ENCODE results near the gene ZDHHC3. TPM values are rescaled to one million over a fixed set of nuclear protein-coding genes. Genes with fewer than 3 reads are reported as not detected.
A peak's percentile ranks its signal among the peaks of the same experiment; 100 is the strongest.

ZDHHC3 gene
- total and polyA plus RNA-seq, 7 experiments from 2014 or later: 33.7 to 54.0 (median 45.0) TPM

GRCh38 chr3:44903751-44904150 is 72.2 kb downstream of the ZDHHC3 start:
- H3K4me3 ChIP-seq (ENCODE audit: low read length): no peak overlapping the region
- POLR2A ChIA-PET: no interaction called here
- no peak overlapping the region for H3K27ac ChIP-seq (ENCODE audit: low read depth, low read length)
- Mint-ChIP-seq H3K27ac (no peak overlapping the region), H3K4me1 (peaks cover 0 to 6% (median 0%) of the 10 kb centered on the region in 7 donors), H3K36me3 (peaks cover 0 to 4% (median 0%) of the 10 kb centered on the region in 5 donors), H3K4me3 (no peak overlapping the region), H3K9me3 (peaks cover 0 to 15% (median 4%) of the 10 kb centered on the region in 11 donors), H3K27me3 (peaks cover 0 to 43% (median 17%) of the 10 kb centered on the region in 5 donors)
- DNase-seq (no peak), ATAC-seq (no peak)
- no peaks in the 10 kb centered on the region for H3K4me1 ChIP-seq (ENCODE audit: control insufficient read depth in 2 of 2, insufficient read depth in 2 of 2, low read length in 2 of 2)
- H3K36me3 ChIP-seq (ENCODE audit: control insufficient read depth in 2 of 3, insufficient read depth in 3 of 3, low read length in 3 of 3): no peaks in the 10 kb centered on the region
- CTCF ChIA-PET: no interaction called here
- intact Hi-C loops (cut with micrococcal nuclease): no loop called here
- peaks cover 0 to under 1% (median 0%) of the 10 kb centered on the region in 3 experiments for H3K9me3 ChIP-seq (ENCODE audit: control insufficient read depth in 2 of 3, low read length in 3 of 3)
- H3K27me3 ChIP-seq (ENCODE audit: control insufficient read depth in 2 of 2, insufficient read depth in 2 of 2, low read length in 2 of 2): no peaks in the 10 kb centered on the region

- H3K4me3 Mint-ChIP-seq: no peak overlapping the region
- peaks cover 0 to 39% (median 15%) of the 10 kb centered on the region in 5 donors for H3K27me3 Mint-ChIP-seq
- no peak for DNase-seq
- no peak overlapping the region for H3K27ac ChIP-seq (ENCODE audit: low read depth, low read length)
- peaks cover 0 to 6% (median 0%) of the 10 kb centered on the region in 7 donors for H3K4me1 Mint-ChIP-seq
- no peak overlapping the region for H3K4me3 ChIP-seq (ENCODE audit: low read length)
- H3K4me1 ChIP-seq (ENCODE audit: control insufficient read depth in 2 of 2, insufficient read depth in 2 of 2, low read length in 2 of 2): no peaks in the 10 kb centered on the region
- POLR2A ChIA-PET: no interaction called here
- CTCF ChIA-PET: no interaction called here
- H3K27me3 ChIP-seq (ENCODE audit: control insufficient read depth in 2 of 2, insufficient read depth in 2 of 2, low read length in 2 of 2): no peaks in the 10 kb centered on the region
- ATAC-seq: no peak
- intact Hi-C loops (cut with micrococcal nuclease): no loop called here
- peaks cover 0 to 10% (median 3%) of the 10 kb centered on the region in 11 donors for H3K9me3 Mint-ChIP-seq
- no peak overlapping the region for H3K27ac Mint-ChIP-seq
- no peaks in the 10 kb centered on the region for H3K36me3 ChIP-seq (ENCODE audit: control insufficient read depth in 2 of 3, insufficient read depth in 3 of 3, low read length in 3 of 3)
- peaks cover 0 to 4% (median 0%) of the 10 kb centered on the region in 5 donors for H3K36me3 Mint-ChIP-seq
- no peaks in the 10 kb centered on the region for H3K9me3 ChIP-seq (ENCODE audit: control insufficient read depth in 2 of 3, low read length in 3 of 3)
Measured at GRCh38 chr3:44903314-44903713, 72.7 kb downstream of the ZDHHC3 start.

DNA sequence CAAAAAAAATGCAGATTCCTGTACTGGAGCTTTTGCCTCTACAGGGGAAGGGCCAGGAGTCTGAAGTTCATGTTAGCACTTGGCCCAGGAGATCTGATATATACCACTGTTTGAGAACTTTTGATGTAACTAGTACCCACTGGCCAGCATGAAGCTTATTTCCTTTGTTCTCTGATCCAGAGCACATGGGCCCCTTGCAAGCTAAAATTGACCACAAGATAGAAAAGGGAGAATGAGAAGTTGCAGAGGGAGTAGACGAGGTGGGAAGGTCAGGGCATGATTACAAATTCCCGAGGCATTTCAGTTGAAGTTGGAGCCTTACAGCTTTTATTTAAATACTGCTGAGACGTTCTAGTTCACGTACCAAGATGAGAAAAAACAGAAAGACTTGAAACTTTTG is 73.3 kb downstream of the ZDHHC3 start:
- no peaks in the 10 kb centered on the region for H3K27me3 ChIP-seq (ENCODE audit: control insufficient read depth in 2 of 2, insufficient read depth in 2 of 2, low read length in 2 of 2)
- peaks cover 0 to 6% (median 0%) of the 10 kb centered on the region in 7 donors for H3K4me1 Mint-ChIP-seq
- peaks cover 0 to 3% (median 0%) of the 10 kb centered on the region in 11 donors for H3K9me3 Mint-ChIP-seq
- DNase-seq: no peak
- no peak overlapping the region for H3K27ac Mint-ChIP-seq
- ChIA-PET POLR2A (no interaction called here), CTCF (interaction anchor here (0.6 kb wide), 1 partner anchor 594 kb away, joined by 3 read pairs; no protein-coding TSS in a partner anchor)
- peaks cover 0 to 34% (median 8%) of the 10 kb centered on the region in 5 donors for H3K27me3 Mint-ChIP-seq
- H3K36me3 Mint-ChIP-seq: peaks cover 0 to 3% (median 0%) of the 10 kb centered on the region in 5 donors
- no peak overlapping the region for H3K4me3 ChIP-seq (ENCODE audit: low read length)
- intact Hi-C loops (cut with micrococcal nuclease): no loop called here
- H3K27ac ChIP-seq (ENCODE audit: low read depth, low read length): no peak overlapping the region
- no peaks in the 10 kb centered on the region for H3K9me3 ChIP-seq (ENCODE audit: control insufficient read depth in 2 of 3, low read length in 3 of 3)
- H3K4me3 Mint-ChIP-seq: no peak overlapping the region
- no peaks in the 10 kb centered on the region for H3K4me1 ChIP-seq (ENCODE audit: control insufficient read depth in 2 of 2, insufficient read depth in 2 of 2, low read length in 2 of 2)
- ATAC-seq: no peak
- H3K36me3 ChIP-seq (ENCODE audit: control insufficient read depth in 2 of 3, insufficient read depth in 3 of 3, low read length in 3 of 3): no peaks in the 10 kb centered on the region

DNA sequence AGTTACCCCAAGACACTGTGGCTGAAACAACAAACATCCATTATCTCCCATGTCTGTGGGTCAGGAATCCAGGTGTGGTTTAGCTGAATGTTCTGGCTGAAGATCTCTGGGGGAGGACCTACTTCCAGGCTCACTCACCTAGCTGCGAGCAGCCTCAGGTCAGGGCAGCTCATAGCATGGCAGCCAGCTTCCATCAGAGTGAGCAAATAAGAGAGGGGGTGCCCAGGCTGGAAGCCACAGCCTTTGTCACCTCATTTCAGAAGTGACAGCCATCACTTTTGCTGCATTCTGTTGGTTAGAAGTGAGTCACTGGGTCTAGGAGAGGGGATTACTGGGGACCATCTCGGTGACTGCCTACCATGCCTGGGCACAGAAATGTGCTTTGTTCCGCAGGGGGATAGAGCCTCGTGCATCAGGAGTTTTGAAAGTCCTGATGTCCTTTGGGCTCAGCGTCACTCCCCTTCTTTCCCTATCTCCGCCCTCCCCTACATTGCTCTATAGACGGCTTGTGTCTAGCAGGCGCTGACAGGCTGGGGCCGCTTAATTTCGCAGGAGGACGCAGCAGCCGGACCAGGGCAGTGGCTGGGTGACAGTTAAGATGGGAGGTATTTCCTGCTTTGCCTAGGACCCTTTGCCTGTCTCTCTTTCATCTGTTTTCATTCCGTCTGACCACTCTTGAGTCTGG is 76.1 kb downstream of the ZDHHC3 start:
- ATAC-seq (no peak), DNase-seq (no peak)
- no peaks in the 10 kb centered on the region for H3K9me3 ChIP-seq (ENCODE audit: control insufficient read depth in 2 of 3, low read length in 3 of 3)
- intact Hi-C loops (cut with micrococcal nuclease): no loop called here
- ChIA-PET POLR2A (no interaction called here), CTCF (no interaction called here)
- Mint-ChIP-seq H3K4me1 (peaks cover 0 to 6% (median 0%) of the 10 kb centered on the region in 7 donors), H3K27ac (no peak overlapping the region), H3K27me3 (peaks cover 0 to 28% (median 0%) of the 10 kb centered on the region in 5 donors), H3K9me3 (peaks cover 0 to 1% (median 0%) of the 10 kb centered on the region in 11 donors), H3K36me3 (no peaks in the 10 kb centered on the region), H3K4me3 (no peak overlapping the region)
- H3K4me1 ChIP-seq (ENCODE audit: control insufficient read depth in 2 of 2, insufficient read depth in 2 of 2, low read length in 2 of 2): no peaks in the 10 kb centered on the region
- H3K27me3 ChIP-seq (ENCODE audit: control insufficient read depth in 2 of 2, insufficient read depth in 2 of 2, low read length in 2 of 2): no peaks in the 10 kb centered on the region
- H3K27ac ChIP-seq (ENCODE audit: low read depth, low read length): no peak overlapping the region
- no peak overlapping the region for H3K4me3 ChIP-seq (ENCODE audit: low read length)
- no peaks in the 10 kb centered on the region for H3K36me3 ChIP-seq (ENCODE audit: control insufficient read depth in 2 of 3, insufficient read depth in 3 of 3, low read length in 3 of 3)

DNA sequence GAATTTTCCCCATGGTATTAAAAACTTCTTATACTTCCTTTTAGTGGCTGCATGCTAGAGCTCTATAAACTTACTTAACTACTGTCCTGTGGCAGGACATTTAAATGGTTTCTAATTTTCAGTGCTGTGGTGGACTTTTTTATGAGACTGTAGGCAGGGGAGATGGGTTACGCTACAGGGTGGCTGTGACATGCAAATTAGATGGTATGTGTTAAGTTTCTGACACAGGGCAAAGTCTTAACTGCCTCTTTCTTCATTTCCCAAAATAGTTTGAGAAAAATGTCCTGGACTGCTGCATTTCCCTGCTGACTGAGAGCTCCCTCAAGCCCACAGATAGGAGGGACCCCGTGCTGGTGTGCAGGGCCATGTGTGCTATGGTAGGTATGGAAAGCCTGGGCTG is 79.5 kb downstream of the ZDHHC3 start:
- no peak for ATAC-seq
- H3K27me3 Mint-ChIP-seq: peaks cover 0 to 19% (median 0%) of the 10 kb centered on the region in 5 donors
- peaks cover 0 to 6% (median 0%) of the 10 kb centered on the region in 7 donors for H3K4me1 Mint-ChIP-seq
- CTCF ChIA-PET: no interaction called here
- H3K36me3 Mint-ChIP-seq: no peaks in the 10 kb centered on the region
- H3K27me3 ChIP-seq (ENCODE audit: control insufficient read depth in 2 of 2, insufficient read depth in 2 of 2, low read length in 2 of 2): no peaks in the 10 kb centered on the region
- peaks cover 0 to 1% (median 0%) of the 10 kb centered on the region in 11 donors for H3K9me3 Mint-ChIP-seq
- POLR2A ChIA-PET: no interaction called here
- intact Hi-C loops (cut with micrococcal nuclease): no loop called here
- no peaks in the 10 kb centered on the region for H3K4me1 ChIP-seq (ENCODE audit: control insufficient read depth in 2 of 2, insufficient read depth in 2 of 2, low read length in 2 of 2)
- DNase-seq: no peak
- no peak overlapping the region for H3K4me3 ChIP-seq (ENCODE audit: low read length)
- no peaks in the 10 kb centered on the region for H3K9me3 ChIP-seq (ENCODE audit: control insufficient read depth in 2 of 3, low read length in 3 of 3)
- no peak overlapping the region for H3K27ac ChIP-seq (ENCODE audit: low read depth, low read length)
- no peak overlapping the region for H3K4me3 Mint-ChIP-seq
- no peaks in the 10 kb centered on the region for H3K36me3 ChIP-seq (ENCODE audit: control insufficient read depth in 2 of 3, insufficient read depth in 3 of 3, low read length in 3 of 3)
- no peak overlapping the region for H3K27ac Mint-ChIP-seq

GRCh38 chr3:44894485-44894884 is 81.5 kb downstream of the ZDHHC3 start:
- H3K9me3 ChIP-seq (ENCODE audit: control insufficient read depth in 2 of 3, low read length in 3 of 3): no peaks in the 10 kb centered on the region
- Mint-ChIP-seq H3K27me3 (peaks cover 0 to 6% (median 0%) of the 10 kb centered on the region in 5 donors), H3K9me3 (no peaks in the 10 kb centered on the region), H3K27ac (peak overlapping the region in 1 of 9 donors; percentile 5), H3K4me1 (no peaks in the 10 kb centered on the region), H3K36me3 (no peaks in the 10 kb centered on the region), H3K4me3 (no peak overlapping the region)
- intact Hi-C loops (cut with micrococcal nuclease): no loop called here
- no peak overlapping the region for H3K27ac ChIP-seq (ENCODE audit: low read depth, low read length)
- DNase-seq (no peak), ATAC-seq (no peak)
- H3K4me3 ChIP-seq (ENCODE audit: low read length): no peak overlapping the region
- no peaks in the 10 kb centered on the region for H3K4me1 ChIP-seq (ENCODE audit: control insufficient read depth in 2 of 2, insufficient read depth in 2 of 2, low read length in 2 of 2)
- ChIA-PET CTCF (no interaction called here), POLR2A (no interaction called here)
- H3K36me3 ChIP-seq (ENCODE audit: control insufficient read depth in 2 of 3, insufficient read depth in 3 of 3, low read length in 3 of 3): no peaks in the 10 kb centered on the region
- no peaks in the 10 kb centered on the region for H3K27me3 ChIP-seq (ENCODE audit: control insufficient read depth in 2 of 2, insufficient read depth in 2 of 2, low read length in 2 of 2)

- no peaks in the 10 kb centered on the region for H3K36me3 Mint-ChIP-seq
- no peak for ATAC-seq
- no peak for DNase-seq
- ChIA-PET POLR2A (no interaction called here), CTCF (no interaction called here)
- no peak overlapping the region for H3K4me3 Mint-ChIP-seq
- H3K27ac Mint-ChIP-seq: no peak overlapping the region
- no peaks in the 10 kb centered on the region for H3K4me1 ChIP-seq (ENCODE audit: control insufficient read depth in 2 of 2, insufficient read depth in 2 of 2, low read length in 2 of 2)
- intact Hi-C loops (cut with micrococcal nuclease): no loop called here
- H3K9me3 ChIP-seq (ENCODE audit: control insufficient read depth in 2 of 3, low read length in 3 of 3): no peaks in the 10 kb centered on the region
- H3K36me3 ChIP-seq (ENCODE audit: control insufficient read depth in 2 of 3, insufficient read depth in 3 of 3, low read length in 3 of 3): no peaks in the 10 kb centered on the region
- H3K9me3 Mint-ChIP-seq: no peaks in the 10 kb centered on the region
- no peaks in the 10 kb centered on the region for H3K27me3 ChIP-seq (ENCODE audit: control insufficient read depth in 2 of 2, insufficient read depth in 2 of 2, low read length in 2 of 2)
- no peaks in the 10 kb centered on the region for H3K4me1 Mint-ChIP-seq
- no peak overlapping the region for H3K4me3 ChIP-seq (ENCODE audit: low read length)
- no peaks in the 10 kb centered on the region for H3K27me3 Mint-ChIP-seq
- H3K27ac ChIP-seq (ENCODE audit: low read depth, low read length): no peak overlapping the region
Measured at GRCh38 chr3:44893097-44893496, 82.9 kb downstream of the ZDHHC3 start.
